NCI-H82 treated with DMSO at 0.1 percent for 48 hours (cell line): Measurements from ENCODE around the gene VEPH1.

Experiments used
- DNase-seq: peaks from one replicate; lab custom pipeline; 2025; ENCODE audit not compliant: unreplicated experiment; lab: John Stamatoyannopoulos, UW

VEPH1 gene

DNA sequence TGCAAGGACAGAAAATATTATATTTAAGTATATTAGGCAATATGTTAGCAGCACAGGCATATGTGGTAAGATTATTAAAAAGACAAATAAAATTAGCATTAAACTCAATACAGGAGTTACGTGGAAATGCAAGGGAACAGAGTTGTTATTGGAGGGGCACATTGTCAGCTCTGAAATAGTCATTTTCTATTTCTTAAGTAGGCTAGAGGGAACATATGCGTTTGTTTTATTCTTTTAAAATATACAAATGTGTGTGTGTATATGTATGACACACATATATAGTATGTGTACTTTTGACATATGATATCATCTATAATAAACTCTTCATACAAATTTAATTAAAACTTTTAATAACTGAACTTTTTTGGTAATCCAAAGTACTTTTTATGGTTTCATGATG, 22.8 kb upstream of the VEPH1 start:
- DNase-seq: no peak

DNA sequence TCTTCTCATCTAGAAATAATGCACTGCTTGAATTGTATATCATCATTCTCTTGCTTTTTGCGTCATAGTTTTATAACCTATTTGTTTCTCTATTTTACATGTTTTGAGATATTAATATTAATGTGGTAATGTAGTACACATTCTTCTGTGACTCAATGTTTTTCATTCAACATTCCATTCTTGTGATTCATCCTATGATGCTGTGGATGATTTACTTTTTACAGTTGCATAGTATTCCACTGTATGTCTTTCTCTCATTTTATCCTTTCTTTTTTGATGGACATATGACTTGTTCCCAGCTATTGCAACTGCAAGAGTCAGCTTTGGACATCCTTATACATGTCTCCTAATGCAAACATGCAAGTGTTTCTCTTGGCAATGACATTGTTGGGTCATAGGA, 20.6 kb upstream of the VEPH1 start:
- no peak for DNase-seq

DNA sequence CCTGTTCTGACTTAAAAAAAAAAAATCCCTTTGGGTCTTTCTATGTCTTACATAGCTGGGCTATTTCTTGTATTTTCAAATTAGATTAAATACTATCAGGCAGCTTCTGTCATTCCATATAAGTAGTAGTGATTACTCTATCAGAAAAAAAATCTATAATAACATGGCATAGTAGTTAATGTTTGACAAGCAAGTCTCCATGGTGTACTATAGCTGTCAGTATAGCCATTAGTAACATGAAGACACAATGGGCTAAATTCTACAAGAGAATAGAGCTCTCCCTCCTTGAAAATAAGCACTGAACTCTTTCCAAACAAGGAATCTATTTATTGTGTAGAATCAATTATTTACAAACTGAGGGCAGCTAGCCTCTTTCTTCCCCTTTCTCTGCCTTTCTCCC, 19.4 kb upstream of the VEPH1 start:
- DNase-seq: no peak

DNA sequence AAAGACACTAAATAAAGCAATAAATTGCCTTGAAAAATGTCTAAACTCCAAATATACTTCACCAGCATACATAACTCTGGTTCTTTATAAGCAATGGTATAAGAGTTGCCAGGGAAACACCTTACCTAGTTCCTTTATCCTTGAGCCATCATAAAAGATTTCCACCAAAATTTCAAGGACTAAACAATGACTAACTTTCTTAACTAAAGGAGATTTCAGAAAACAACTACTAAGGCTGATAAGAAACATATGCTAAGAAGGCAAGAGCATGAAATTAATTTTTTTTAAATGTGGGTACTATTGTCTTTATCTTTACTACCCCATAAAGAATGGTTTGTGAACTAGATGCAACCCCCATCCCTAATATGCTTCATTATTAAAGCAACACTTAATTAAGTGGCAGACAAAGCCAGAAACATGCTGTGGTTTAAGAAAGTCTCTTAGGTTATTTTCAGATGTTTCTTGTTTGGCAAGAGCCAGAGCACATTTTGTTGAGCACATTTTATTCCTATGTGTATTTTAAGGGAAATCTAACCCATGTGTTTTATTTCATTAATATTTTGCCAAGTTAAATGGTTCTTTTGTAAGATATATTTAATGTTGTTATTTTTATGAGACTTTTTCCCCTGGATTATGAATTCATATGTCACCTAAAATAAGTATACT, 17.4 kb upstream of the VEPH1 start:
- DNase-seq: no peak

DNA sequence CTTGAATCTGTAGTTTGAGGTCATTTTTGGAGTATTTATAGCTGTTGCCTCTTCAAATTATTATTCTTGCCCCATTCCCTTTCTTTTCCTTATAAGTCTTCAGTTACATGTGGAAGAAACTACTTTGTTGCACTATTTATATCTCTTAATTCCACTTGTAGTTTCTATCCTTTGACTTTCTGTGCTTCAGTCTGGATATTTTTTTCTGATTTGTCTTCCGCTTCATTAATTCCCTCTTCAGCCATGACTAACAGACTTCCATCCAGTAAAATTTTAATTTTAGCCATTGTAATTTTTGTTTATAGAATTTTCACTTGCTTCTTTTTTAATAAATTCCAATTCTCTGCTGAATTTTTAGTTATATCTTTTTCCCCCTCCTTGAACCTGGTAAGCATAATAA, 15.7 kb upstream of the VEPH1 start:
- DNase-seq: no peak

DNA sequence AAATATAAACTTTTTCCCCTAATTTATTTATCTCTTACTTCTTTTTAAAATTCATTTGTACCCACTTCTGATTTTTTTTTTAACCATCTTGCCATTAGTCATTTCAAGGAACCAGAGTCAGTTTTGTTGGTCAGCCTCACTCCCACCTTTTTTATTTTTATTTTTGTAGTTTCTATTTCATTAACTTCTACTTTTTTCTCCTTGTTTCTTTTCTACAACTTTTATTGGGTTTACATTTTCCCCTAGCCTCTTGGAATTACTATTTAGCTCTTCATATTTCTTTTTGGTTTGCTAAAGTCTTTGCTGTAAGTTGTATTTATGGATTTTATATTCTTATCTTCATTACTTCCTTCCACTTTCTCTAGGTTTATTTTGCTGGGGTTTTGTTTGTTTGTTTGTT, 13.7 kb upstream of the VEPH1 start:
- DNase-seq: no peak

DNA sequence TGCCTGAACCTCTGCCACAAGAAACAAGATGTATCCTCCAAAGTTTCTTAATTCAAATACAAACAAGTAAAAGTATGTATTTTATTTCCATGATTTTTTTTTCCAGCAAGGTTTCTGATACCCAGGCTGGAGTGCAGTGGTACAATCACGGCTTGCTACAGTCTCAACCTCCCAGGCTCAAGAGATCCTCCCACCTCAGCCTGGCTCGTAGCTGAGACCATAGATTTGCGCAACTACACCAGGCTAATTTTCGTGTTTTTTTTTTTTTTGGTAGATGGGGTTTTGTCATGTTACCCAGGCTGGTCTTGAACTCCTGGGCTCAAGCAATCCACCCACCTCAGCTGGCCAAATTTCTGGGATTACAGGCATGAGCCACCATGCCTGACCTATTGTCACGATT, 12.2 kb upstream of the VEPH1 start:
- no peak for DNase-seq

DNA sequence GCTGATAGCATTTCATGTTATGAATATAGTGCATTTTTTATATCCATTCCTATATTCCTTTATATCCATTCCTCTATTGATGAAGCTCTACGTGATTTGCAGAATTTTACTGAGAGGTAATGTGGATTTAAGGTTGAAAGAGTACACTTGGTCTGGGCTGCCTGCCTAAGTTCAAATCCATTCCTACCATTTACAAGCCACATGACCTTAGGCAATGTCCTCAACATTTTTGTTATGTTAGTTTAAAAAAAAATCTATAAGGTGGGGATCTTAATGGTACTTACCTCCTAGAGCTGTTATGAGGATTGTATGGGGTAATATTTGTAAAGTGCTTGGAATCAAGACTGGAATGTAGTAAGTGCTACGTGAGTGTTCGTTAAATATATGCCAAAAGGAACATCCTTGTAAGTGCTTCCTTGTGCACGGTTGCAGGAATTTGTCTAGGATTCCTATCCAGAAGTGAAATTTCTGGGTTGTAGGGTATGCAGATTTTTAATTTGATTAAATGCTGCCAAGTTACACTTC, 11.2 kb upstream of the VEPH1 start:
- no peak for DNase-seq

DNA sequence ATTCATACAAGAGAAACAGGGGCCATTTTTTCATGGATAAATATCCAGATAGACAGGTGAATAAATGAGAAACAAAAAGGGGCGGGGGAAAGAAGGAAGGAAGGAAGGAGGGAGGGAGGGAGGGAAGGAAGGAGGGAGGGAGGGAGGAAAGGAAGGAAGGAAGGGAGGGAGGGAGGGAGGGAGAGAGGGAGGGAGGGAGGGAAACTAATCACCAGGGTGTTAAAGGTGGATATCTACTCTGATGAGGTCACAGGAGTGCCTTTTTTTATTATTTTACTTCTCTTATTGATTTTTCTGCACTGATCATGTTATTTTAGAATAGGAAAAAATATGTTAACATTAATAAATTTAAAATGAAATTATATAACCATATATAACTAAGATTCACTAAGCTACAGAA, 10.4 kb upstream of the VEPH1 start:
- DNase-seq: no peak

DNA sequence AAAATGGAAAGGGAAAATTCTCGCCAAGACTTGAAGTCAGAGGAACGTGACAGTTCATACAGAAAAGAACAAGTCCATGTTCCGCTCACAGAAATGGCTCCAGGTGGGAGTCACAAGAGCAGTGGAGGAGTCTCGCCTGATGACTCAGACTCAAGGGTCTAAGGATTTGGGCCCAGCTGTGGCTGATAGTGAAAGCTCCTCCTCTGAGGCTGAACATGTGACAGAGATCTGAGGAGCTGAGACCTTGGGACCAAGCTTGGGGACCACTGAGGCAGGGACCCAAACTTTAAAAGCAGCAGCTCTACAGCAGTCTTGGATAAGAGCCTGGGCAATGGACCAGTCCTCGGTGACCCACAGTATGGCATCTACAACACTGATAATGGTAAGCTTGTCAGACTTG, 9.3 kb upstream of the VEPH1 start:
- no peak for DNase-seq

DNA sequence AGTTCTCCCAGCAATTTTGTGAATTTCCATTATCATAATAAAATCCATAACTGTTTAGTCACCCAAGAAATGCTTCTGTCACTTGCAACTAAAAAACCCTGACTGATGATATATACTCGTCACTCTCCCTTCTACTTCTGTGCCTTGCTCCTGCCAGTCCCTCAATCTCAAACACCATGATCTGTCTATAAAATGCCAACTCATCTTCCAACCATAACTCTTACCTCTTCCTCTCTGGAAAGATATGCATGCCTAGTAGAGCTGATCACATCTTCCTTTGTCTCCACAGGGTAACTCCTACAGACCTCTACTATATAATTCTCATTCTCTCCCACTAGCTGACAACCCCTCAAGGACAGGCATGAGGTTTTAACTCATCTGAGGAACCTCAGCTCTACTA, 5.2 kb upstream of the VEPH1 start:
- DNase-seq: no peak

DNA sequence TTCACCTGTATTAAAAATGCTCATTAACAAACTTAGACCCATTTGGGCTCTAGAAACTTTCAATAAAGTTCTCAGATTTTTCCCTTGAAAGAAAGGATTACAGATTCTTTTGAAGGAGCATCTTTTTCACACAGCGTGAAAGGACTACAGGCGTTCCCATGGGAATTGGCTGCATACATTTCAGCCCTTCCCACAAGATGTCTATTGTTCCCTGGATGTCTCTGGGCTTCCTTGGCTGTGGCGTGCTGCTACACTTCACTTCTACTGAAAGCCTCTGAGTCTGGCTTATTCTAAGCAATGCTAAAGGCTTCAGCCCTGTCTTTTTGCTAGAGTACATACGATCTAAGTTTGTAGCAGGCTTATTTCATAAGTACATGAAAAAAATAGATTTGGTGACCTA, 1.4 kb downstream of the VEPH1 start:
- no peak for DNase-seq

DNA sequence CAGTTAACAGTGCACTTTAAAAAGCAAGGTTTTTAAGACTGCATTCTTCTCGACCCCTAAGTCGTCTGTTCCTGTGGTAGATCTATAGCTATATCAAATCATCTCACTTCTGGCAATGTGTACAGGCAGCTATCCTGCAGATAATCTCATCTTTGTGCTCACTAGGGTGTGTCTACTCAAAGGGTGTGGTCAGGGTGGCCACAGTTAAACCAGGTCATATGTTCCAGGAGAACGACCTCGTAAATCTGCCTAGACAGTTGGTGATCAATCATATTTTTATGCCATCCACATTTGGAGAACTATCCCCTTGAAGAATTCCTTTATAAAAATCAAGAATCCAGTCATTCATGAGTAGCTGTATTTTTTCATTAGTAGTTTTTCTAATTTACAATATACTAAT, 3.0 kb downstream of the VEPH1 start:
- no peak for DNase-seq

DNA sequence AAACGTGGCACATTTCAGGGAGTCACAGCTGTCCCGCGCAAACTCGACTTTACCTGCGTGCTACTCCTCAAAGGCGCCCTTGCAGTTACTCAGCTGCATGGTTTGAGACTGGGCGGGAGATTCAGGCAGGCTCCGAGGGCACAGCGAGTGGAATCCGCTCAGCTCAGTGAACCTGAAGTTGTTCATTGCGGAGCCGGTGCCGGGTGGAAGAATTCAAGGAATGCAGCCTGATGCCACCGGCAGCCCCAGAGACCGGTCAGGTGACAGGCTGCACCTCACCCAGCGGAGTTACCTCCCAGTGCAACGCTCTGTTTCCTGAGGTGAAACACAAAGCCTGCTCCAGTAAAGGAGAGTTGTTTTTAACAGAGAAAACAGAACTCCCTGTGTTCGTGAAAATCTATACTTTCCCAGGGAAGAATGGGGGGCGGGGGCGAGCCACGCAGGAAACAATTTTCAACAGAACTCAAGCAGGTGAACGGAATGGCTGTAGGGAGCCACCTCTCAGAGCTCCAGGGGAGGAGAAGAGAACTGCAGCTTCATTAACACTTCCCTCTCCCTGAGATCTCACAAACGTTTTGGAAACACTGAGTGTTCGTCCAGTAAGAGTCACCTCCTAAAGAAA, 3.8 kb downstream of the VEPH1 start:
- no peak for DNase-seq

DNA sequence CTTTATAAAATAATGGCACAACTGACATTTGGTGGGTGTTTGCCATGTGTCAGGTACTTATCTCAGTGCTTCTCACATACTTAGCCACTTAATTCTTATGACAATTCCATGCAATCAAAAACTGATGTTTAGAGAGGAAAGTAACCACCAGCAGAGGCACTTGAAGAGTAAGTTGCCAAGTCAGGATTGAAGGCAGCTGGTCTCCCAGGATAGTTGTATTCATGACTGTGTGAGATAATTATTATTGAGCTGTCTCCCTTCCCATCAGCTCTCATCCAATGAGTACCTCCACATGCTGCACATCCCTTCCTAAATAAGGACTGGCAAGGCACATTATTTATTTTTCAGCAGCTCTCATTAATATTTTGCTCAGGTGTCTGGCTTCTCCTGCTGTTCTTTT, 4.8 kb downstream of the VEPH1 start:
- DNase-seq: no peak

DNA sequence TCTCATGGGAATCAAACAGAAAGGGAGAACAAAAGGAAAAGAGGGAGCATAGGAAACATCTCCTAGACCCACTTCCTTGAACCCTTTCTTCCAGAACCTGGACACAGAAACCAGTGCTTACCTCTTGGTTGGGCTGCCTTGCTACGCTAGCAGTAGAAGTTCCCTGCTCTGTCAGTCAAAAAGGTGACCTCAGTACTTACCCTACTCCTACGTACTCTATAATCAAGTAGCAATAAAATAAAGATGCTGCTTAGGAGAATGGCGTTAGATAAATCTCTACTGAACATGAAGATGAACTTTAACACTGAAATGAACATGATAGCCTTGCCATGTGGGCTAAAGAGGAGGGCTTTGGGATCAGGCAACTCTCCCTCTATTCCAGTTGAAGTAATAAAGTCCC, 7.4 kb downstream of the VEPH1 start:
- no peak for DNase-seq

DNA sequence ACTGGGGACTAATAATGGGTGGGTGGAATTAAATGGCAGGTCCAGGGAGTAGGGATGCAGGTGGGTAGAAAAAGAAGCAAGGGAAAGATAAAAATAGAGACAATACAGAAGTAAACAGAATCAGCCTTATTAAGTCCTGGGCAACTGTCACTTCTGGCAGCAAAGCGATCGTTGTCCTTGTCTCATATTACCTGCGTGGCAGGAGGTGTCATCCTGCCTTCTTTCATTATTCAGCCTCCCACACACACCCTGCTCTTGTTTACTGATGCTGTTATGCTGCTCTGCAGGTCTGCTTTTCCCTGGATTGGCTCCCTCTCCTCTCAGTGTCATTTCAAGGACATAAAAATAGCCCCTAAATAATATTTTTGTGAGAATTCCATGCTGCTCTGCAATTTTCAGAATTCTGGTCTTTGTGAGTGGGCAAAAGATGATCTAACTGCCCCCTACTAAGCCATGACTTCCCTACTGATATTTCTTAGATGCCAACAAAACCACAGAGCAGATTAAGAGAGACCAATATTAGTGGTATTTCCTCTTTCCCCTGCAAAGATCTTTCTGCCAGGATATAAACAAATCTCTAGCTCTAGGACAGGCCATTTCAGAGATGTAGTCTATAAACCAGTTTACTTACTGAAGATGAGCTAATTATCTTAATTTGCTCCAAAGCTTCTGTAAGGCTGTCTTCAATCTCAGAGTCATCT, 8.5 kb downstream of the VEPH1 start:
- DNase-seq: no peak

DNA sequence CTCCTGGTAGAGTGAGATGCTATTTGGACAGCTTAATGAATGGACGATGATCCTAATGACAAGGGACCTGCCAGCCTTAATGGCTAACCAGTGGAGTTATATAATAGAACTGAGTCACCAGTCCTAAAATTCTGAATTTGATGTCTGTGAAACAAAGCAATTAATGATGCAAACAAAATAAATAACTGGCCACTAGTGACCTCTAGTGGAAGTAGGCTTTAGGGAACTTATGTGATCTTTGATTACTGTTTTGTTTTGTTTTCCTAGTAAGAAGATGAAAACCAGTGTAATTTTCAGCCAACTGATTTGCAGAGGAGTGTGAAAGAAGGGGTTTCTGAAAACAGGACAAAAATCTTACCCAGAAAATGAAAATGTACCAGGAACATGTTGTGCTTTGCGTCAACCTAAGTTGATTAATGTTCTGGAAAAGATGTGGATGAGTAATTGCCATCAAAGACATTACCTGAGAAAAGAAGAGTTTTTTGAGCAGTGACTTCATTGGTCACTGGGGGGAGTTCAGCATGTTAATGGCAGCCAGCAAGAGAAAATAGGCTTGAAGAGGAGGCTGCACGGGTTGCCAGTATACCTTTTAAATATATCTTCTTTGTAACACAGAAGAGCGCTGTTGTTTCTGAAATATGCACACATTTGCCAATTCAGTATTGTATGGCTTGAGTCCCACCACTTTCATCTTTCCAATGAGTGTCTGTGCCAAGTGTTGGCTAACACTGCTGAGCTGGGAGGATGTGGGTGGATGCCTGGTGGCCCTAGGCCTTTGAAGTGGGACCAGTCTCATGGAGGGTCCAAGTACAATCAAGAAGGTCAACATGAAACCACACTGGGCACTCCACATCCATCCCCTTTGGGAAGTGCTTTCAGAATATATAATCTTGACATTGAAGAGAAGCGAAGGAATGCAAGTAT, 9.3 kb downstream of the VEPH1 start:
- no peak for DNase-seq

DNA sequence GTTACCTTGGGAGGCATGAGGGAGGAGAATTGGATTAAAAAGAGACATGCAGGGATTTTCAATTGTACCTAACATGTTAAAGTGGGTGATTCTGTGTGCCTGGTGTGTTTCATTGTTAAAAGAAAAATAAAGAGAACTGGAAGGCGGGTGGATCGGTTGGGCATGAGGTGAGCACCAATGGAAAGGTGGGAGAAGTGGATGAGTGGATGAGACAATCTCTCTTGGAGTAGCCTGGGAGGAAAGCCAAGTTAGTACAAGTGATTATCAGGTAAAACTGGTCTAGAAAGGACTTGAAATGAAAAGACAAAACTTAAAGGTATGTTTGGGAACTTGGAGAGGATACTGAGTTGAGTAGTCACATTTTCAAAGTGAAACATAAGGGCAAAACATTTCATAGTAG, 12.1 kb downstream of the VEPH1 start:
- DNase-seq: no peak

DNA sequence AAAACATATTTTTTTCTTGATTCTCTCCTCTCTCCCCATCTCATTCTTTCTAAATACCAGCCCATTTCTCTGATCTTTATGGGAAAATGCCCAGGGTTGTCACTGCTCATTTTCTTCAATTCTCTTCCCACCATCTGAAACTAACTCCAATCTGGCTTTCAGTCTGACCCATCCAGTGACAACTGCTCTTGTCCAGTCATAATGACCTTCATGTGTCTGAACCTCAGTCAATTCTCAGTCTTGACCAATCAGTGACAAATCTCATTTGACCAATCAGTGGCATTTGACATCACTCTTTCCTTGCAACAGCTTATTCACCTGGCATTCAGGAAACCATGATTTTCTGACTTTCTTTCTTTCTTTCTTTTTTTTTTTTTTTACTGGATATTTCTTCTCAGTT, 15.1 kb downstream of the VEPH1 start:
- no peak for DNase-seq

DNA sequence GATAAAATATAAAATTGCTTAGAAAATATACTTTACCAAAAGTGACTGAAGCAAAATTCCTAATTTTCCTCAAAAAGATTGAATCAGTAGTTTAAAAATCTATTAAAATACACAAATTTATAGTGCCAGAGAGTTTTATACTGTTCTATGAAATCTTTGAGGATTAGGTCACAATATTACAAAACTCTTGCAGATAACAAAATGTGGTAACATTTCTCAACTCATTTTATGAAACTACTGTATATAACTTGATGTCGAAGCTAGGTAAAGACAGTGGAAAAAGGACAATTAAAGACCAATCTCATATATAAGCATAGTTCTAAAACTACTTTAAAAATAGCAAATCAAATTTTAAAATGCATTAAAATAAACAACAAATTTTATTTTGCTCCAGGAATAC, 15.9 kb downstream of the VEPH1 start:
- DNase-seq: no peak
